Suprapubic skin (tissue), 2 donors: Measurements from ENCODE around the gene NUP188.

Experiments used
- EP300 ChIP-seq: sonication (generic); formaldehyde crosslinking; IDR thresholded peaks from one replicate; pipeline ENCODE4 v1.6.1; 2017; ENCODE audit warnings: antibody characterized with exemption
- POLR2A ChIP-seq, 2 donors: fragments of 450-650 bp; IDR thresholded peaks; one replicate each; pipeline ENCODE4 v1.6.1; 2017; ENCODE audit warnings: antibody characterized with exemption in 2 of 2, mild to moderate bottlenecking in 2 of 2, moderate library complexity in 2 of 2

DNA sequence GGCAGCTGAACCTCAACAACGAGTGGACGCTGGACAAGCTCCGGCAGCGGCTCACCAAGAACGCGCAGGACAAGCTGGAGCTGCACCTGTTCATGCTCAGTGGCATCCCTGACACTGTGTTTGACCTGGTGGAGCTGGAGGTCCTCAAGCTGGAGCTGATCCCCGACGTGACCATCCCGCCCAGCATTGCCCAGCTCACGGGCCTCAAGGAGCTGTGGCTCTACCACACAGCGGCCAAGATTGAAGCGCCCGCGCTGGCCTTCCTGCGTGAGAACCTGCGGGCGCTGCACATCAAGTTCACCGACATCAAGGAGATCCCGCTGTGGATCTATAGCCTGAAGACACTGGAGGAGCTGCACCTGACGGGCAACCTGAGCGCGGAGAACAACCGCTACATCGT is 39.1 kb upstream of the NUP188 start:
- TF ChIP-seq POLR2A (IDR thresholded peaks at IDR 0.05) (no peak), EP300 (no peak)
